DMS53 treated with DMSO at 0.1 percent for 48 hours (cell line): ENCODE data around the gene HDLBP.

Source experiments
- DNase-seq: peaks from one replicate; lab custom pipeline; 2025; ENCODE audit not compliant: unreplicated experiment; lab: John Stamatoyannopoulos, UW

HDLBP gene

GRCh38 chr2:241275504-241275903 lies 40.0 kb downstream of the HDLBP start:
- no peak for DNase-seq

- no peak for DNase-seq
Measured at GRCh38 chr2:241274127-241274526, 41.3 kb downstream of the HDLBP start.

GRCh38 chr2:241273210-241274020 lies 42.1 kb downstream of the HDLBP start:
- no peak for DNase-seq

- no peak for DNase-seq
Measured at GRCh38 chr2:241272303-241273209, 42.9 kb downstream of the HDLBP start.

- no peak for DNase-seq
Measured at GRCh38 chr2:241271706-241272302, 43.7 kb downstream of the HDLBP start.

GRCh38 chr2:241270531-241270930 lies 44.9 kb downstream of the HDLBP start:
- DNase-seq = no peak

- no peak for DNase-seq
Measured at GRCh38 chr2:241269707-241270520, 45.6 kb downstream of the HDLBP start.

GRCh38 chr2:241268716-241269445 lies 46.6 kb downstream of the HDLBP start:
- no peak for DNase-seq

GRCh38 chr2:241268306-241268705 lies 47.2 kb downstream of the HDLBP start:
- no peak for DNase-seq

- DNase-seq = no peak
Measured at GRCh38 chr2:241267249-241268067, 48.0 kb downstream of the HDLBP start.

GRCh38 chr2:241265506-241265905 lies 50.0 kb downstream of the HDLBP start:
- DNase-seq = no peak

GRCh38 chr2:241263061-241263460 lies 52.4 kb downstream of the HDLBP start:
- DNase-seq = no peak

GRCh38 chr2:241261628-241262027 lies 53.8 kb downstream of the HDLBP start:
- no peak for DNase-seq

- no peak for DNase-seq
Measured at GRCh38 chr2:241260911-241261310, 54.6 kb downstream of the HDLBP start.

- DNase-seq = no peak
Measured at GRCh38 chr2:241258505-241259280, 56.8 kb downstream of the HDLBP start.

GRCh38 chr2:241257419-241258032 lies 57.9 kb downstream of the HDLBP start:
- DNase-seq = no peak

GRCh38 chr2:241256168-241256545 lies 59.3 kb downstream of the HDLBP start:
- no peak for DNase-seq

- no peak for DNase-seq
Measured at GRCh38 chr2:241255542-241256167, 59.8 kb downstream of the HDLBP start.
